Measurements from ENCODE around the gene NUP50. TPM values are rescaled to one million over a fixed set of nuclear protein-coding genes. Genes with fewer than 3 reads are reported as not detected.
A peak's percentile ranks its signal among the peaks of the same experiment; 100 is the strongest.

The NUP50 gene
- total and polyA plus RNA-seq, 2 donors (not counting 1 experiment from before 2014, with no cell fraction given): 9.1 to 105 TPM

GRCh38 chr22:45196926-45197605 is 33.3 kb downstream of the NUP50 start:
- H3K9ac ChIP-seq (ENCODE audit: low read length): no peak overlapping the region
- ATAC-seq (ENCODE audit: low read depth) (no peak), DNase-seq (no peak)
- H3K27ac ChIP-seq (ENCODE audit: low read length in 2 of 2): no peak overlapping the region
- Mint-ChIP-seq H3K27ac (no peak overlapping the region), H3K9me3 (ENCODE audit: insufficient read depth) (no peaks in the 10 kb centered on the region), H3K4me1 (no peaks in the 10 kb centered on the region), H3K4me3 (no peak overlapping the region), H3K27me3 (no peaks in the 10 kb centered on the region)
- H3K4me3 ChIP-seq (ENCODE audit: control extremely low read depth in 1 of 5, extremely low read depth in 1 of 5, insufficient read depth in 1 of 5, low read depth in 2 of 5, low read length in 4 of 5): no peak overlapping the region
- H3K27me3 ChIP-seq (replicated peaks in 1 of 4; ENCODE audit: control extremely low read depth in 1 of 4, control insufficient read depth in 3 of 4, insufficient read depth in 4 of 4, low read length in 3 of 4): no peaks in the 10 kb centered on the region
- H4K20me1 ChIP-seq (ENCODE audit: control insufficient read depth, insufficient read depth, low read length, poor library complexity, severe bottlenecking): no peaks in the 10 kb centered on the region
- POLR2A ChIA-PET: no interaction called here
- no peak overlapping the region for H2AFZ ChIP-seq (ENCODE audit: insufficient read depth, low read depth, low read length, poor library complexity, severe bottlenecking)
- no peaks in the 10 kb centered on the region for H3K79me2 ChIP-seq (ENCODE audit: control insufficient read depth, insufficient read depth, low read length)
- 98% methylated on average over 34 of the region's 34 CpGs for WGBS (ENCODE audit: insufficient coverage)
- intact Hi-C loops (cut with micrococcal nuclease): no loop called here
- H3K4me2 ChIP-seq (replicated peaks; ENCODE audit: low read depth, low read length, poor library complexity, severe bottlenecking): no peak overlapping the region
- no peaks in the 10 kb centered on the region for H3K9me3 ChIP-seq (ENCODE audit: control extremely low read depth in 1 of 3, control insufficient read depth in 2 of 3, insufficient read depth in 1 of 3, low read length in 2 of 3)
- no peaks in the 10 kb centered on the region for H3K4me1 ChIP-seq (ENCODE audit: control insufficient read depth in 2 of 2, insufficient read depth in 2 of 2, low read length in 2 of 2)
- TF ChIP-seq CTCF (IDR thresholded peaks at IDR 0.05): no peak
- TF ChIP-seq EZH2 (IDR thresholded peaks at IDR 0.05; ENCODE audit: borderline replicate concordance, insufficient read depth, low read depth, low read length, poor library complexity, severe bottlenecking): no peak
- CTCF ChIA-PET: no interaction called here
- peaks cover 0 to 60% of the 10 kb centered on the region in 2 experiments for H3K36me3 ChIP-seq (replicated peaks in 1 of 2; ENCODE audit: control extremely low read depth in 1 of 2, control insufficient read depth in 1 of 2, extremely low read depth in 1 of 2, insufficient read depth in 2 of 2, low read length in 1 of 2)

- H3K4me3 Mint-ChIP-seq: no peak overlapping the region
- no peak overlapping the region for H3K27ac ChIP-seq (ENCODE audit: low read length in 2 of 2)
- no peaks in the 10 kb centered on the region for H3K27me3 Mint-ChIP-seq
- POLR2A ChIA-PET: no interaction called here
- DNase-seq (no peak), ATAC-seq (ENCODE audit: low read depth) (no peak)
- peak overlapping the region; percentile 20 for H3K27ac Mint-ChIP-seq
- H3K4me3 ChIP-seq (ENCODE audit: control extremely low read depth in 1 of 5, extremely low read depth in 1 of 5, insufficient read depth in 1 of 5, low read depth in 2 of 5, low read length in 4 of 5): no peak overlapping the region
- intact Hi-C loops (cut with micrococcal nuclease): no loop called here
- CTCF ChIA-PET: no interaction called here
- H3K4me1 Mint-ChIP-seq: no peaks in the 10 kb centered on the region
- no peaks in the 10 kb centered on the region for H3K79me2 ChIP-seq (ENCODE audit: control insufficient read depth, insufficient read depth, low read length)
- WGBS (ENCODE audit: insufficient coverage): 95% methylated on average over 25 of the region's 28 CpGs
- no peaks in the 10 kb centered on the region for H3K4me1 ChIP-seq (ENCODE audit: control insufficient read depth in 2 of 2, insufficient read depth in 2 of 2, low read length in 2 of 2)
- H4K20me1 ChIP-seq (ENCODE audit: control insufficient read depth, insufficient read depth, low read length, poor library complexity, severe bottlenecking): no peaks in the 10 kb centered on the region
- H3K9me3 ChIP-seq (ENCODE audit: control extremely low read depth in 1 of 3, control insufficient read depth in 2 of 3, insufficient read depth in 1 of 3, low read length in 2 of 3): no peaks in the 10 kb centered on the region
- H3K36me3 ChIP-seq (replicated peaks in 1 of 2; ENCODE audit: control extremely low read depth in 1 of 2, control insufficient read depth in 1 of 2, extremely low read depth in 1 of 2, insufficient read depth in 2 of 2, low read length in 1 of 2): peaks cover 0 to 66% of the 10 kb centered on the region in 2 experiments
- TF ChIP-seq EZH2 (IDR thresholded peaks at IDR 0.05; ENCODE audit: borderline replicate concordance, insufficient read depth, low read depth, low read length, poor library complexity, severe bottlenecking) (no peak), CTCF (IDR thresholded peaks at IDR 0.05) (no peak)
- H3K4me2 ChIP-seq (replicated peaks; ENCODE audit: low read depth, low read length, poor library complexity, severe bottlenecking): no peak overlapping the region
- no peak overlapping the region for H3K9ac ChIP-seq (ENCODE audit: low read length)
- no peak overlapping the region for H2AFZ ChIP-seq (ENCODE audit: insufficient read depth, low read depth, low read length, poor library complexity, severe bottlenecking)
- H3K9me3 Mint-ChIP-seq (ENCODE audit: insufficient read depth): no peaks in the 10 kb centered on the region
- H3K27me3 ChIP-seq (replicated peaks in 1 of 4; ENCODE audit: control extremely low read depth in 1 of 4, control insufficient read depth in 3 of 4, insufficient read depth in 4 of 4, low read length in 3 of 4): no peaks in the 10 kb centered on the region
Measured at GRCh38 chr22:45197606-45198462, 34.1 kb downstream of the NUP50 start.
